ENCODE measurements around the gene ADAM10.

The ADAM10 gene

DNA sequence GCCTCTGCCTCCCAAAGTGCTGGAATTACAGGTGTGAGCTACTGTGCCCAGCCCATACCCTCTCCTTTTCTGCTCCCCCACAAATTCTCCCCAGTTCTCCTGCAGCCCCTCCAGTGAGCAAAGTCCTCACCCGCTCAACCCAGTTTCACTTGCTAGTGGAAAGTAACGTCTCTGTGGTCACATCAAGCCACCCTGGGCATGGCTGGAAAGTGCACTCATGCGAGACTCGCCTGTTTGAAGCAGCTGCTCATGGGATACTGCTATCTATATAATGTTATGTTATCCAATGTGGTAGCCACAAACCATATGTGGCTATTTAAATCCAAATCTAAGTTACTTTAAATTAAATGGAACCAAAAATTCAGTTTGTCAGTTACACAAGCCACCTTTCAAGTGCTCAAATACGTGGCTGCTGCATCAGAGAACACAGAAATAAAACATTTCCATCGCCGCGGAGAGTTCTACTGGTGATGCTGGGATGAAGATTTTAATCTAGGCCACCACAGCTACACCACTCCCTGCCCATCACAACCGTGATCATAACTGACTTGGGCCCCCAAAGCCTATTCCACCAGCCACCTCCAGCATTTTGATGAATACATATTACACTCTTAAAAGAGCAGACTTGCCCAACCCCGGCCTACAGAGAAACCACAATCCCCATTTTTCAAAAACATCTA lies 198.3 kb downstream of the ADAM10 start:
- no peak for DNase-seq (ENCODE audit: low spot score)

- no peak for DNase-seq (ENCODE audit: low spot score)
These were observed 199.8 kb downstream of the ADAM10 start for GRCh38 chr15:58549785-58550074.

- DNase-seq (ENCODE audit: low spot score): no peak
These were observed 200.3 kb downstream of the ADAM10 start for GRCh38 chr15:58549013-58549784.

DNA sequence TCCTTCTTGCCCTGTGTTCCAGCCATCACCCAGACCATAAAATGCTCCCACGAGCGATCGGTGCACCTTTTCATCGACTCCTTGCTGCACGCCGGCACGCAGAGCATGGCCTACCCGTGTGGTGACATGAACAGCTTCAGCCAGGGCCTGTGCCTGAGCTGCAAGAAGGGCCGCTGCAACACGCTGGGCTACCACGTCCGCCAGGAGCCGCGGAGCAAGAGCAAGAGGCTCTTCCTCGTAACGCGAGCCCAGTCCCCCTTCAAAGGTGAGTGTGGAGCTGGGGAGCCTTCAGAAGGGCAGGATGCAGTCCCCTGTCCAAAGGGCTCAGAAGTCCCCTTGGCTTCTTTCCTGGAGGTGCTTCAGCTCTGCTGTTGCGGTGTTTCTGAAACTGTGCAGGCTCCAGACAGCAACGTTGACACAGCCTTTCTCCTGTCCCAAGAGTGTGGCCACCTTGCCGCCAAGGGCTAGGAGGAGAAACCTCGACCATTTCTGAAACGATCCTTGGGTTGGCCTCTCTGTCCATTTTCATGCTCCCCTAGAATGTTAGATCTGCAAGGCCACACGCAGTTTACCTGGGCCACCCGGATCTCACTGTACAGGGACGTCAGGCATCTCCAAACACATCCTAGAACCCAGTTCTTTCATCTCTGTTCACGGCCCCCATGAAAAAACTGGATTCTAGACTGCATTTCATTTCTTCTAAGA lies 201.0 kb downstream of the ADAM10 start:
- DNase-seq (ENCODE audit: low spot score): no peak

DNA sequence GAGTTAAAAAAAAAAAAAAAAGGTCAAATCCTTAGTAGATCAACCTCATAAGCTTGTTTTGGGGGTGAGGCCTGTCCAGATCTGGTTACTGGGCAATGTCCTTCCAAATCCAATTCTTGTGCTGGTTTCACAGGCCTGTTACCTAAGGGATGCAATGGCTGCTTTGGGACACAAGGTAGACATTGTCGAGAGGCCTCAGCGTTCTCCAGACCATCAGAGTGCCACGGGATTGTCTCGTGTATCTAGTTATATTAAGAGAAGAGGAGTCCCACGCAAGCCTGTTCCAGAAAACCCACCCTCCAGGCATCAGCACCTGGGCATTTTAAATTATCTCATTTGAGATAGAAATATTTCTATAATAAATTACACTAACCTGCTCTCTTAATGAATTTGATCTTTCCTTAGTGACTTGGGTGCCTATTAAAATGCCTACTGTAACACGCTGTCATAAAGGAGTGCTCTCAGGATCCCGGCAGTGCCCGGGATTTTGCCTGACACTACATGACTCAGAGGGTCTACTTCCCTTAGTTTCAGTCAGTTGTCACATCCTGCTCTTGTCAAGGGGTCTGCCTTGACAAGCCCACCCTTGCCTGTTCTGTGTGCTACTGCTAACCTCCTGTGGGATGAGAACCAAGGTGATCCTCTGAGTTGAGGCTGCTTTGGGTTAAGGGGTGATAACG lies 201.7 kb downstream of the ADAM10 start:
- DNase-seq (ENCODE audit: low spot score): no peak

- DNase-seq (ENCODE audit: low spot score): no peak
These were observed 202.6 kb downstream of the ADAM10 start for GRCh38 chr15:58546635-58547627.

DNA sequence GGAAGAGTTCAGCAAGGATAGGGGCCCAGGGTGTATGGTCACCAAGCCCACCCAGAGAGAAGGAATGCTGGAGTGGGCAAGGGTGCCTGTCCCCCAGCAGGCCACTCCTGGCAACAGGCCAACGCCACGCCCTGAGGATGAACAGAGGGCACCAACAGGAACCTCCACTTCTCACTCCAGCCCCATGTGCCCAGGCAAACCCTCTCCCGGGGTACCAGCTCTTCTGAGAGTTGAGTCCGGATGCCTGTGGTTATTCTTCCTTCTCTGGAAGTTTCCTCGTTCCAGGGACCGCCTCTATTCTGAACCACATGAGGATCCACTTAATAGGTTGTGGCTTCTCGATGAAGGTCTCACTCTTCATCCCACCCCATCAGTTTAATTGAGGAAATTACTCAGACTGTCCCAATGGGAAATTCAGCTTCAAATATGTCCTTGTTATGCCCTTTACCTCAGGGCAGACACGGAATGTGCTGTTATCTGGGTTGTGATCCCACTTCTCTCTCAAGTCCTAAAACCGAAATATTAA lies 203.4 kb downstream of the ADAM10 start:
- no peak for DNase-seq (ENCODE audit: low spot score)

DNA sequence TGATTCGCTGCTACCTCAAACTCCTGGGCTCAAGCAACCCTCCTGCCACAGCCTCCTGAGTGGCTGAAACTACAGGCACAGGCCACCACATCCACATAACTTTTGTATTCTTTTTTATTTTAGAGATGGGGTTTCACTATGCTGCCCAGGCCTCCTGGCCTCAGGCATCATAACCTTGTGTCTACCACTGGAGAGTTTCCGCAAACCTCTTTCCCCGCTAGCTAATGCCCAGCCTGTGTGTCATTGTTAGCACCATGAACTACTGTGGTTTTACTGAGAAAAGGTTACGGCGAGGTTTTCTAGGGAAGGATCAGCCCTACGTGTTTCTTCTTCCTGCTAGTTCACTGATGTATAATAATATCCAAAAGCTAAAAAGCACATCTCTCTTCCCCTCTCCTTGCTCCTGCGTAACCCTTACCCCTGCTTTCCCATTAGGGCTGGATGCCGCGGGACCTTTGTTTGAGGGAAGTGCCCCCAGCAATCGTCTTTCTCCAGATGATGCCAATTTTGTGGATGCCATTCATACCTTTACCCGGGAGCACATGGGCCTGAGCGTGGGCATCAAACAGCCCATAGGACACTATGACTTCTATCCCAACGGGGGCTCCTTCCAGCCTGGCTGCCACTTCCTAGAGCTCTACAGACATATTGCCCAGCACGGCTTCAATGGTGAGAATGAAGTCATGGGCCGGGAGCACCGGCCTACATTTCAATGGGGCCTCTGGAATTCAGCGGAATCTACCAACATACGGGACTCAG lies 204.0 kb downstream of the ADAM10 start:
- no peak for DNase-seq (ENCODE audit: low spot score)

DNA sequence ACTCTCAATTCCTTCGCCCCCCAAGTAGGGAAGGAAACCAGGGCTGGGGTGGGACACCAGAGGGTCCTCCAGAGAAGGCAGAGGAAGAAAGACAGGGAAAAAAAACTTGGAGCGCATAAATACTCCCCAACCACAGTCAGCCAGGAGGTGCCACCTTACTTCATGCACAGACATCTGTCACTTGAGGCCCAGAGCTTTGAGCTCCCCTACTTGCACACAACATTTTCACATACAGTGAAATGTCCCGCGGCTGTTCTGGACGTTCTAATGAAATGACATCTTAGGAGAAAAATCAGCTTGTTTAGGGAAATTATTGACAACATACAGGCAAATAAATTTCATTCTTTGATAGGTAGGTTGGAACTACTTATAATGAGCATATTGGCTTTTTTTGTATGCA lies 204.8 kb downstream of the ADAM10 start:
- no peak for DNase-seq (ENCODE audit: low spot score)

DNA sequence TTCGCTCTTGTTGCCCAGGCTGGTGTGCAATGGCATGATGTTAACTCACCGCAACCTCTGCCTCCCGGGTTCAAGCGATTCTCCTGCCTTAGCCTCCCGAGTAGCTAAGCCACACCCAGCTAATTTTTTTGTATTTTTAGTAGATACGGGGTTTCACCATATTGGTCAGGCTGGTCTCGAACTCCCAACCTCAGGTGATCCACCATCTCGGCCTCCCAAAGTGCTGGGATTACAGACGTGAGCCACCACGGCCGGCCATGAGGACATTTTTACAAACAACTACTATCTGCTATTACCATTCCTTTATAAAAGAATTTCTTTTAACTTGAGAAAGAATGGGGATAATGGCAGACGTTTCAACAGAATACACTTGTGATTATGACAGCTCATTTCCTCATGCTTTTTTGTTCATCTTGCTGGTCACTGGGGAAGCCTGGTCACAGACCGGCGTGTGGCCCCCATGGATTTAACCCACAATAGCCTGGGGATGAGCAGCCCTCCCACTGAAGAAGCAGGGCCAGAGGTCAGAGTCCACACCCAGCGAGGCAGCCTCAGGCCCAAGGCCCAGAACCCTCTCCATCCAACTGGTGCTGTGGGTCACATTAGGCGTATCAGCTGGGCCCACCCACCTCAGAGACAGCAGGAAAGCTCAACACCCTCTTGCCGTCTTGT lies 205.7 kb downstream of the ADAM10 start:
- no peak for DNase-seq (ENCODE audit: low spot score)

- no peak for DNase-seq (ENCODE audit: low spot score)
These were observed 208.0 kb downstream of the ADAM10 start for GRCh38 chr15:58541410-58542087.

DNA sequence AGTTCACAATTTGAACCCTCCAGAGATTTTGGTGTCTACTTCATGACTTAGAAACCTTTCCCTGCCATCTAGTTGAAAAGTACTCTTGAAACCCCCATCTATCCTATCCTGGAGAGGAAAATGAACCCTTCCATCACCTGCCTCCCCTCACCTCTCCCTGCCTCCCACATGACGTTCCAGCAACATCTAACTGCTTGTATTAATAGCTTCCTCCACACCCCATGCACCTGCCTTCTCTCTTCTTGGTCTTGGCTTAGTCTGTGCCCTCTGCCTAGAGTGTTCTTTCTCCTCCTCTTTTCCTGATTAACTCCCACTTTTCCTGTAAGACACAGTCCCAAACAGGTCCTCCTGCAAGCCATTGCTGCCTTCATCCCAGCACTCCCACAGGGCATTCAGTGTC lies 210.0 kb downstream of the ADAM10 start:
- no peak for DNase-seq (ENCODE audit: low spot score)

DNA sequence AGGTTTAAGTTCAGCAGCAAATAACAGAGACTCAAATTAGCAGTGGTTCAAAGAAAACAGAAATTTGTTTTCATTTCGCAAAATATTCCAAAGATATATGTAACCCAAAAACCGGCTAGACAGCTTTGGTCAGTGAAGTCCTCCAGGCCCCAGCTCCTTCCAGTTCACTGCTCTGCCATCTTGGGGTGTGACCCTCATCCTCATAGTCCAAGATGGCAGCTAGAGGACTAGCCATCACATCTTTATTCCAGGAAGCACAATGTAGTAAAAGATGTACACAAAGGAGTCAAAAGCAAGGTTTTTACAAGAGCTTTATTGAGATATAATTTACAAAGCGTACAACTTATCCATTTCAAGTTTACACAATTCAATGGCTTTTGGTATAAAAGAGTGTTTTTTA lies 210.6 kb downstream of the ADAM10 start:
- no peak for DNase-seq (ENCODE audit: low spot score)

All from ecto neural progenitor cell (in vitro differentiated cells).